Right renal cortex interstitium (tissue), 3 donors: ENCODE data around the gene PPP1R2C. TPM values are rescaled to one million over a fixed set of nuclear protein-coding genes. Genes with fewer than 3 reads are reported as not detected.

Source experiments
- DNase-seq, 3 donors: peaks; one replicate each; pipeline ENCODE4 v3.0.0-alpha.2; 2013; ENCODE audit warnings: low read depth in 3 of 3, low spot score in 2 of 3
- polyA plus RNA-seq, 3 donors: library from polyadenylated mRNA; unstranded; fragments of 120-200 nt; gene quantifications; one replicate each; pipeline ENCODE4 v1.2.1, GENCODE V29; 2013; ENCODE audit not compliant: insufficient read length in 3 of 3

The PPP1R2C gene
- polyA plus RNA-seq, 3 donors = not detected

DNA sequence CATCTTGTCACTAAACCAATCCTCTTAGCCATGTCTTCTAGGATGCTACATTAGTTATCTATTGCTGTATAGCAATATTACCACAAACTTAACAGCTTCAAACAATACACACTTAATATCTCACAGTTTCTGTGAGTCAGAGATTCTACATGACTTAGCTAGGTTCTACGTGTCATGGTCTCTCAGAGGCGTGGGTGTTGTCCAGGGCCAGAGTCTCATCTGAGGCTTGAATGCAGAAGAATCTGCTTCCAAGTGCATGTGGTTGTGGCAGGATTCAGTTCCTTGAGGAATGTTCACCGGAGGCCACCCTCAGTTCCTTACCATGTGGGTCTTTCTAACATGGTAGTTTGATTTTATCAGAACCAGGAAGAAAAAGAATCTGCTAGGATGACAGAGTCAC lies 26.4 kb downstream of the PPP1R2C start:
- no peak for DNase-seq

DNA sequence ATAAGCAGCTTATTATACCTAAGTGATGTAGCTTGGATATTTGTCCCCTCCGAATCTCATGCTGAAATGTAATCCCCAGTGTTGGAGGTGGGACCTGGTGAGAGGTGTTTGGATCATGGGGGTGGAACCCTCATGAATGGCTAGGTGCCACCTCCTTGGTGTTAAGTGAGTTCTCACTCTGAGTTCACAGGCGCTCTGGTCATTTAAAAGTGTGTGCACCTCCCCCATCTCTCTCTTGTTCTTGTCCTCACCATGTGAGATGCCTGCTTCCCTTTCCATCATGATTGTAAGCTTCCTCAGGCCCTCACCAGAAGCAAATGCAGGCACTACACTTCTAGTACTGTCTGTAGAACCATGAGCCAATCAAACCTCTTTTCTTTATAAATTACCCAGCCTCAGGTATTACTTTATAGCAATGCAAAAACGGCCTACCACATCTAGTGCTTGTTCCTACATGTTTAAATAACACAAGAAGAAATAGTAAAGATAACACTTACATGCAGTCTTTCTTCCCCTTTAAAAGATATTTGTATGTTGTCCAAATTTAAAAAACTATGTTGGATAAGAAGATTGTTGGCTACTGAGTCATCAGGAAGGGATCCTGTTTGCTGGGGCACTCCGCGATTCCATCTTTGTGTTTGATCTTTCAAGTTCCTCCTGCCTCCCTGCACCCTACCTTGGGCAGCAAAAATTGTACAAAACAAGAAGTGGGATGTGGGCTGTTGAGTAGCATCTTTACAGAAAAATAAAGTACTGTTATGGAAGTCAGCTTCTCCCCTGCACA lies 29.7 kb downstream of the PPP1R2C start:
- no peak for DNase-seq

DNA sequence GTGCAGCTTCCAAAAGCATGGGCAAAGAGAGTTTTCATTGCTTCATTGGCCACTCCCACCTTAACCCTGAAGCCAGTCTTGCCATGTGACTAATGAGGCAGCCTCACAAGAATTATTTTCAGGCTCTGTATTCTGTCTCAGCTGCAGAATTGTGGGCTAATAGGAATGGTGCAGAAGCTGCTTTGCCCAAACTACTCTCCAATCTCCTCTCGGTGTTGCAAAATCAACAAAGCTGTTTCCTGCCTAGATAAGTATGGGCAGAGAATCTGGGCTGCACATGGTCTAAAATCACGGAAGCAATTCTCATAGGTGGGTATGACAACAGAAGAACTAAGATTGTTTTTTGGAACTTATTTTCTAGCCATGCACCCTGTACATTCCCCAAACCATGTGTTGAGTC lies 31.4 kb downstream of the PPP1R2C start:
- DNase-seq = no peak

DNA sequence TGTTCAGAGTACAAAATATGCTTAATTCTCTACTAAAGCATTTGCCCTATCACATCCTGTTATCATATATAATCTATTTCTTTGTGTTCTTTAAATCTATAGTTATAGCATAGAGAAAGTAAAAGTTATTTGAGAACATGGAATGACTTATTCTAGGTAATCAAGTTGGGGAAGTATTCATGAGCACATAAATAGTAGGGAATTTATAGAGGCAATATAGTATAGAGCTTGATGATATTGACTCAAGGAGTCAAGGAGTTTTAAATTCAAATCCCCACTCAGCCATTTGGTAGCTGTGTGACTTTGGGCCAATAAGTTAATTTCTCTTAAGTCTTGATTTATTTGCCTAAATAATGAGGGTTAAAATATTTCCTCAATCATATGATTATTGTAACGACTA lies 37.5 kb downstream of the PPP1R2C start:
- DNase-seq = no peak

DNA sequence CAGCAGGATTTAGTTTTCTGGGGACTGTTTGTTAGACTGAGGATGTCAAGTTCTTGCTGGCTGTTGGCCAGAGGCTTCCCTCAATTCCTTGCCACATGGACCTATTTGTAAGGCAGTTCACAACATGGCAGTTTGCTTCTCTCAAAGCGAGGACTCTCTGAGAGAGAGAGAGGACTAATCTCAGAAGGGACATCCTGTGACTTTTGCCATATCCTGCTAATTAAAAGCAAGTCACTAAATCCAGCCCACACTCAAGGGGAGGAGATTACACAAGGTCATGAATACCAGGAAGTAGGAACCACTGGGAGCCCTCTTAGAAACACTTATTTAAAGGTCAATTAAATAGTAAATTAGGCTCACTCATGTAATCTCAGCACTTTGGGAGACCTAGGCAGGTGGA lies 38.2 kb downstream of the PPP1R2C start:
- DNase-seq = no peak

DNA sequence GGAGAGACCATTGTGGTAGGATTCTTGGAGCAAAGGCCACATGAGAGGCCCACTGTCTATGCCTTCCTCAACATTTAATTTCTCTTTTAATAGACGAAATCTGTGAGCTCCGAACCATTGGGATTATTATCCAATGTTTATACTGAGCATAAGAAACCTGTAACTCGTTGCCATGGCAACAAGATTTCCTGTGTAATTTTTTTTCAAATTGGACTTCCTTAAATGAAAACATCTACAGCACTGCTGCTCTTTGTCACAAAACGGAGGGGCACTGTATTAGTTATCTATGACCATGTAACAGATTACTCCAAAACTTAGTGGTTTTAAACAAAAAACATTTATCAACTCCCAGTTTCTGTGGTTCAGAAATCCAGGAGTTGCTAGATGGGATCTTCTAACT lies 38.7 kb downstream of the PPP1R2C start:
- no peak for DNase-seq

DNA sequence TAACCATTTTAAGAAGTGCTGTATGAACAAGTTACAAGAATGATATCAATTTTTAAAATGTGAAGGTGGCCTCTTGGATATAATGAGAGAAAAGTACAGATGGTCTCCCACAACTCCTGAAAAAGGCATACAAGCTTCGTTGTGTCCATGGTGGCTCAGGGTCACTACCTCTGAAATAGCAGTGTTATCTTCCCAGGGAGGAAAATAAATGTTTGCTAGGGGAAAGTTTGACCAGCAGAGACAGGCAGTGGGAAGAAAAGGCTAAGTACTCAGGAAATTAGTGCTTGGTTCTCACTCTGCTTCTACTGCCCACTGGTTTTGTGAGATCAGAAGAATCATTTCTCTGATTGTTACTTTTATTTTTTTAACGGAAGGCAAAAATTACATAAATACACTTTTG lies 39.4 kb downstream of the PPP1R2C start:
- no peak for DNase-seq

DNA sequence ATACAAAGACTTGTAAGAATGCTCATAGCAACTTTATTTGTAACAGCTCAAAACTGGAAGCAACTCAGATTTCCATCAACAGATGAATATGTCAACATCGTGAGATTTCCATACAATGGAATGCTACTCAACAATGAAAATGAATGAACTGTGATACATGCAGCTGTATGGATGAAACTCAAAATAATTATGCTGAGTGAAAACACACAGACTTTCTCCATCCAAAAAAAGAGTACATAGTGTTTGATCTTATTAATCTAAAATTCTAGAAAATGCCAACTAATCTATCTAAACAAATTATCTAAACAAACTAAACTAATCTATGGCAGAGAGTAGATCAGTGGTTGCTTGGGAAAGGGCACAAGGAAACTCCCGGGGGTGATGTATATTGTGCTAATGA lies 42.7 kb downstream of the PPP1R2C start:
- no peak for DNase-seq

DNA sequence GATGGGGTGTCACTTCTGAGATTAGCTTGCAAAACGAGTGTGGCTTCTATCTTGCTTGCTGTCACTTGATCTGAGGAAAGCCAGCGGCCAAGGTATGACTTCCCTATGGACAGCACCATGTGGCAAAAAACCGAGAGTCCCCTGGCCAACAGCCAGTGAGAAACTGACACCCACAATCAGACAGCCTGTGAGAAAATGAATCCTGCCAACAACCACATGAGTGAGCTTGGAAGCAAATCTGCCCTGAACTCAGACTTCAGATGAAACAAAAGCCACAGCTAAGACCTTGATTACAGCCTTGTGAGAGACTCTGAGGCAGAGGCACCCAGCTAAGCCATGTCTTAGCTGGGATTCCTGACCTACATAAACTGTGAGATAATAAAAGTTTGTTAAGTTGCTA lies 45.5 kb downstream of the PPP1R2C start:
- DNase-seq = no peak
